GM19035 (cell line): ENCODE data around the gene MICAL3.

Experiments
- ATAC-seq: cut with Tn5 transposase; IDR thresholded peaks from one replicate; pipeline ENCODE4 v1.9.1; 2021; ENCODE audit not compliant: unreplicated experiment

Gene MICAL3

GRCh38 chr22:17974703-17975372, 49.5 kb downstream of the MICAL3 start:
- no peak for ATAC-seq

GRCh38 chr22:17974087-17974486, 50.3 kb downstream of the MICAL3 start:
- ATAC-seq, result no peak

- ATAC-seq, result no peak
Measured at GRCh38 chr22:17973217-17973616, 51.1 kb downstream of the MICAL3 start.

- no peak for ATAC-seq
Measured at GRCh38 chr22:17972385-17973191, 51.8 kb downstream of the MICAL3 start.

- no peak for ATAC-seq
Measured at GRCh38 chr22:17971711-17972110, 52.6 kb downstream of the MICAL3 start.

GRCh38 chr22:17970201-17970708, 54.1 kb downstream of the MICAL3 start:
- ATAC-seq, result no peak

GRCh38 chr22:17969701-17970113, 54.7 kb downstream of the MICAL3 start:
- ATAC-seq, result no peak

- no peak for ATAC-seq
Measured at GRCh38 chr22:17968126-17968525, 56.2 kb downstream of the MICAL3 start.

- no peak for ATAC-seq
Measured at GRCh38 chr22:17966403-17966717, 58.0 kb downstream of the MICAL3 start.

- ATAC-seq, result no peak
Measured at GRCh38 chr22:17965538-17966402, 58.6 kb downstream of the MICAL3 start.

GRCh38 chr22:17964643-17965042, 59.7 kb downstream of the MICAL3 start:
- no peak for ATAC-seq

- no peak for ATAC-seq
Measured at GRCh38 chr22:17964156-17964555, 60.2 kb downstream of the MICAL3 start.

- ATAC-seq, result no peak
Measured at GRCh38 chr22:17963015-17963414, 61.3 kb downstream of the MICAL3 start.

- no peak for ATAC-seq
Measured at GRCh38 chr22:17962168-17962567, 62.2 kb downstream of the MICAL3 start.

- no peak for ATAC-seq
Measured at GRCh38 chr22:17961446-17961729, 63.0 kb downstream of the MICAL3 start.

GRCh38 chr22:17960695-17961445, 63.5 kb downstream of the MICAL3 start:
- no peak for ATAC-seq

- no peak for ATAC-seq
Measured at GRCh38 chr22:17960011-17960410, 64.3 kb downstream of the MICAL3 start.

- no peak for ATAC-seq
Measured at GRCh38 chr22:17958166-17958565, 66.2 kb downstream of the MICAL3 start.

- no peak for ATAC-seq
Measured at GRCh38 chr22:17957693-17958092, 66.7 kb downstream of the MICAL3 start.

- ATAC-seq, result no peak
Measured at GRCh38 chr22:17957204-17957603, 67.2 kb downstream of the MICAL3 start.

- no peak for ATAC-seq
Measured at GRCh38 chr22:17956630-17957029, 67.7 kb downstream of the MICAL3 start.
